HG03025 (cell line): ENCODE results near the gene RBM20.
"Not testable (repeated sequence)": the region's sequence is repeated elsewhere in the genome, so short reads cannot be mapped to it uniquely, and the experiment has no call there.

Source experiments
- ATAC-seq: cut with Tn5 transposase; IDR thresholded peaks from one replicate; pipeline ENCODE4 v1.9.1; 2021; ENCODE audit warnings: mild to moderate bottlenecking, moderate library complexity; ENCODE audit not compliant: unreplicated experiment, low FRiP score

The RBM20 gene

GRCh38 chr10:110643653-110644597 is at the start of gene RBM20:
Gene RBM20 (plus strand): TSS chr10:110644336. CDS start chr10:110644455, 119 bp downstream.
- ATAC-seq = no peak

- no peak for ATAC-seq
Measured at GRCh38 chr10:110597476-110597875, 46.7 kb upstream of the RBM20 start.

GRCh38 chr10:110600487-110601101 is 43.5 kb upstream of the RBM20 start:
- ATAC-seq = no peak

DNA sequence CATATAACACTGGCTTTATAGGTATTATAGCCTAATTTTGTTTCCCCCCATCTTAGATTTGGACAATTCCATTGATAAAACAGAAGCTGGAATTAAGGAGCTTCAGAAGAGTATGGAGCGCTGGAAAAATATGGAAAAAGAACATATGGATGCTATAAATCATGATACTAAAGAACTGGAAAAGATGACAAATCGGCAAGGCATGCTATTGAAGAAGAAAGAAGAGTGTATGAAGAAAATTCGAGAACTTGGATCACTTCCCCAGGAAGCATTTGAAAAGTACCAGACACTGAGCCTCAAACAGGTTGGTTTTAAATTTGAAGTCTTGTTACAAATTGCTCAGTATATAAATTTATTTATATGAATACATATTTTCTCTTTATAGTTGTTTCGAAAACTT is 42.6 kb upstream of the RBM20 start:
- no peak for ATAC-seq

DNA sequence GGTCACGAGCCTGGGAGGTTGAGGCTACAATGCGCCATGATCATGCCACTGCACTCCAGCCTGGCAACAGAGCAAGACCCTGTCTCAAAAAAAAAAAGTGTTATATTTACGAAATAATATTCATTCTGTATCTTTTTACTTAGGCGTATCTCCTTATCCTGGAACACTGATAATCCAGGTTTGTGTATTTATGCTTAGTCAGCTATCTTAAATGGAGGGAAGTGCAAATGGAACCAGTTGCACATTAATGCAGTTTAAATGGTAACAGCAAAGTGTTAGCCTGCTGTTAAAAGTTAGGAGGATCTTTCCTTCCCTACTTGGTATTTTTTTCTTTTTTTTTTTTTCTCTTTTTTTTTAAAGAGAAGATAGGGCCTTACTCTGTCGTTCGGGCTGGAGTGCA is 36.0 kb upstream of the RBM20 start:
- ATAC-seq = no peak

GRCh38 chr10:110609605-110610004 is 34.5 kb upstream of the RBM20 start:
- no peak for ATAC-seq

- ATAC-seq = no peak
Measured at GRCh38 chr10:110610308-110610774, 33.8 kb upstream of the RBM20 start.

DNA sequence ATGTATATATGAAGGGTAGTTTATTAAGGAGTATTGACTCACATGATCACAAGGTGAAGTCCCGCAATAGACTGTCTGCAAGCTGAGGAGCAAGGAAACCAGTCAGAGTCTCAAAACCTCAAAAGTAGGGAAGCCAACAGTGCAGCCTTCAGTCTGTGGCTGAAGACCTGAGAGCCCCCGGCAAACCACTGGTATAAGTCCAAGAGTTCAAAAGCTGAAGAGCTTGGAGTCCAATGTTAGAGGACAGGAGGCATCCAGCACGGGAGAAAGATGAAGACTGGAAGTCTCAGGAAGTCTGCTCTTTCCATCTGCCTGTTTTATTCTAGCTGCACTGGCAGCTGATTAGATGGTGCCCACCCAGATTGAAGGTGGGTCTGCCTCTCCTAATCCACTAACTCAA is 33.4 kb upstream of the RBM20 start:
- not testable (repeated sequence) for ATAC-seq

- no peak for ATAC-seq
Measured at GRCh38 chr10:110612087-110612486, 32.0 kb upstream of the RBM20 start.

DNA sequence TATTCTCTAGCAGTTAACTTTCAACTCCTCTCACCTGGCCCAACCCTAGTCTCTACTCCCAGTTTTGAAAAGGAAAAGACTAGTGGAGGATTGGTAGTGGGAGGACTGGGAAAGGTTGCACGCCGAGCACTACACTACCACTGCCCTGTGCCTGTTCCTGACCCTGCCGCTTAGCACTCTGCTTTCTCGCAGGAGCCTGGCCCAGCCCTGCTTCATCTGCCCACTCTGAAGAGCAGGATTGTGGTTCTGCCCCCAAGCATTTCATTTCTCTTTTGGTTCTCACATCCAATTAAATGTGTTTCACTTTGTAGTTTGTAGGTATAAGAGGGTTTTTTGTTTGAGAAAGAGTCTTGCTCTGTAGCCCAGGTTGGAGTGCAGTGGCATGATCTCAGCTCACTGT is 31.5 kb upstream of the RBM20 start:
- ATAC-seq = no peak

DNA sequence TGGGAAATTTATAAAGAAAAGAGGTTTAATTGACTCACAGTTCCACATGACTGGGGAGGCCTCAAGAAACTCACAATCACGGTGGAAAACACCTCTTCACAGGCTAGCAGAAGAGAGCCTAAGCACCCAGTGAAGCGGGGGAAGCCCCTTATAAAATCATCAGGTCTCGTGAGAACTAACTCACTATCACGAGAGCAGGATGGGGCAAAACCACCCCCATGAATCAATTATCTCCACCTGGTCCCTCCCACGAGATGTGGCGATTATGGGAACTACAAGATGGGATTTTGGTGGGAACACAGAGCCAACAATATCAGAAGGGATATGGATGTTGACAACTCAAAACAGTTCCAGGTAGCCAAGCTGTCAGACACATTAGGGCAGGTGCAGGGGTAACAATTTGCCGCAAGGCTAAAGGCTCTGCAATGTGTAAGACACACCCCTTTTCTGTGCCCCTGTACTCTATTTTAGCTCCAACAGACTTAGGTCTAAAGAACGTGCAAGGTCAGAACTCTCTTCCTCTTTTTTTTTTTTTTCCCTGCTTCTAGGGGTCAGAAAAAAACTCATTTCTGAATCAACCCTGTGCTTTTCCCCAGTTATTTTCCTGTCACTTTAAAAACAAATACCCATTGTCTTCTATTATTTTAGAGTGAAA is 30.7 kb upstream of the RBM20 start:
- no peak for ATAC-seq

DNA sequence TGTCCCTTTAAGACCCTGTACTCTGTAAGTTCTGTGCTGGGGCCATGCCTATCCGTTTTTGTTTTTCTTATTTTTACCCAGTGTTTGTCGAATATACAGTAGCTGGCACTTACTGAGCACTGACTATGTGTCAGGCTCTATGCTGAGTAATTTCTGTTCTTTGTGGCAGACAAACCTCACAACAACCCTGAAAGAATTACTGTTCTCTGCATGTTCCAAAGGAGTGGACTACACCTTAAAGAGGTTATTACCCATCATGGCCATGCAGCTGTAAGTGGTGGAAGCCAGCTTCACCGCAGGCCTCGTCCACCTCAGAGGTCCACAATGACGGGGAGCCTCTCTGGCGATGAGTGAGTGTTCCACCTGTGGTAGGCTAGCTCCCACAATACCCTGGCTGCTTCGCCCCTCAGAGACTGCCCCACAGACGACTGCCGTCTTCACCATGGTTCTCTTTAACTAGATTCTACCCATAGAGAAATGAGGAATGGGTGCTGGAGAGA is 30.1 kb upstream of the RBM20 start:
- peak; percentile 51 for ATAC-seq

- no peak for ATAC-seq
Measured at GRCh38 chr10:110615057-110615747, 28.9 kb upstream of the RBM20 start.

DNA sequence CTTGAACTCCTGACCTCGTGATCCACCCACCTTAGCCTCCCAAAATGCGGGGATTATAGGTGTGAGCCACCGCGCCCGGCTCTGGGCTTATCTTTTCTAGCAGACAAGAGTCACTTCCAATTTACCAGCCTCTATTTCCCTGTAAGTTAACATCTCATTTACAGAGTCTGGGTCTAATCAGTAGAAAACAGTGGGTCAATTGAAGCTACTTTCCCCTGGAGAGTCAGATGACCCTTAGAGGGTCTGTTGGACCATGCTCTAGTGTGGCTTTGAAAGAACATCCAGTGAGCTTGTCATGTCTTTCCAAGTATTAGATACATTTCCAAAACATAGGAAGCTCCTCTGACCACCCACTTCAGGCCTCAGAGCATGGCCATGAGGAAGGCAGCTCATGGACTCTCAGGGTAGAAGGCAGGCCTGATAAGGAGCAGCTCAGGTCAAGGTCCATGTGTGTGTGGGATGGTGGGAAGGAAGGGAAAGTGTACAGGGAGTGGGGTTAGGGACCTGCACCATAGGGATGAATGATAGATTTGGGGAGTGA is 27.6 kb upstream of the RBM20 start:
- ATAC-seq = no peak

GRCh38 chr10:110617425-110618229 is 26.5 kb upstream of the RBM20 start:
- ATAC-seq = no peak

GRCh38 chr10:110618230-110618610 is 25.9 kb upstream of the RBM20 start:
- ATAC-seq = no peak

DNA sequence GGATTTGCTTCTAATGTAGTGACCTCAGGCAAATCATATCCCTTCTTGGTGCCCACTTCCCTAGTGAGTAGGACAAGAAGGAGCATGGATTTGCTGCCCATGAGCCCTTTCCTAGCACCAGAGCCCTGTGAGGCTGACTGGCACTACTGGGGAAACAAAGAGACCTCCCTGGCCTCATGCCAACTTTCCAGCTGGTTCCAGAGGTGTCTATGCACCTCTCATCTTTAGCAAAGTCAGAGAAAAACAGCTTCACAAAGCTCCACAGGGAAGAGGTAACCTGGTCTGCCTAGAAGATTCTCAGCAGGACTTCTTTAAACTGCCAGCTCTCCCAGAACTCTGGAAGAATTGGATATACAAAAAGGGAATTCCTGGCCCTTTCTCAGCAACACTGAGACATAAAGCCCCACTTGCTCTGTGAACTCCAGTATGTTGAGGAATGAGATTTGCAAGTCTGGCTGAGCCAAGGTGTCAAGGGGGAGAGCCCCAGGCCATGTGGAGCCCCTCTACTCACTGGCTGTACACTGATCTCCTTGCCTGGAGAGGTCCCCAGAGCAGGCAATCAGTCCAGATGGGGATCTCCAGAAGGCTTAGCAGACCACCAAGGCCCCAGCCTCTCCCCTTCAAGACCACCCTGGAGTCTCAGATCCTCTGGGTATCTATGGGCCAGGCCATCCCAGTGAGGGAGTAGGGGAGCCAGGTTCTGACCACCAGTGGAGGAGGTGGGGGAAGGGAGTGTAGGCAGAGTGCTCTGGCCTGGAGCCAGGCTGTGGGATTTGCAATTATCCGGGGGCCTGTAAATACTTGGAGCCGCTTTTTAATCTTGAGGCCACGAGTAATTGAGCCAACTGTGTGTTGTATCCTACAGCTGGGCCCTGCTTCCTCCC is 24.4 kb upstream of the RBM20 start:
- ATAC-seq = no peak

GRCh38 chr10:110620398-110620719 is 23.8 kb upstream of the RBM20 start:
- no peak for ATAC-seq

GRCh38 chr10:110623316-110623715 is 20.8 kb upstream of the RBM20 start:
- ATAC-seq = not testable (repeated sequence)
